HCT116 (cell line): ENCODE measurements around the gene KCNK2. TPM values are rescaled to one million over a fixed set of nuclear protein-coding genes. Genes with fewer than 3 reads are reported as not detected.

Experiments used
- ATAC-seq: fragments of 200-7000 bp; cut with Tn5 transposase; 2 replicates; pipeline ENCODE4 v1.9.1; 2020; ENCODE audit warnings: mild to moderate bottlenecking, moderate library complexity
- BruUV-seq: library from RNA; stranded (reverse); fragments of 400-500 nt; replicated peaks from 2 replicates; lab custom pipeline; 2021; lab: Mats Ljungman, UMichigan
- CTCF ChIA-PET: fragments of 300-600 bp; sonication (Branson Sonifier 250); formaldehyde crosslinking; loops from one replicate; lab custom pipeline; 2021; ENCODE audit warnings: antibody characterized with exemption; lab: Charles Lee
- POLR2A ChIA-PET: fragments of 300-600, 350-600 bp; sonication (Branson Sonifier 250); formaldehyde crosslinking; loops from one replicate; lab custom pipeline; 2021; ENCODE audit warnings: antibody characterized with exemption; lab: Charles Lee
- RAD21 ChIA-PET, 2 experiments: fragments of 300-600 bp; sonication (Branson Sonifier 250); formaldehyde crosslinking; loops; one replicate each; lab custom pipeline; 2023; ENCODE audit warnings: low total read pairs in 2 of 2; ENCODE audit not compliant: uncharacterized antibody in 2 of 2, unreplicated experiment in 2 of 2, low non-redundant PET in 1 of 2; lab: Charles Lee
- DNase-seq: peaks from one replicate; pipeline ENCODE4 v3.0.0-alpha.2; 2010; ENCODE audit warnings: low read depth, low spot score
- H2AFZ ChIP-seq: fragments of 200-600 bp; shearing (Covaris generic), sonication (generic); 2 replicates; pipeline ENCODE4 v1.6.1; 2017; ENCODE audit warnings: low read depth, mixed run types, mixed read lengths, antibody characterized with exemption, low read length; ENCODE audit not compliant: poor library complexity, severe bottlenecking
- H3K27ac ChIP-seq: 2 replicates; pipeline ENCODE4 v1.5.1; 2012; ENCODE audit warnings: low read depth, low read length
- H3K27me3 ChIP-seq: fragments of 200-600 bp; sonication (generic); 2 replicates; pipeline ENCODE4 v1.6.1; 2016; ENCODE audit warnings: mixed run types, low read length, mixed read lengths; ENCODE audit not compliant: insufficient read depth
- H3K36me3 ChIP-seq, 2 experiments: fragments of 200-500 bp in 1 of 2; fragments of 200-600 bp in 1 of 2; sonication (Bioruptor generic) in 1 of 2; sonication (generic) in 1 of 2; 2 replicates each; pipeline versions ENCODE4 v1.5.1 to v1.6.1; 2014 to 2016; ENCODE audit warnings: low read length in 2 of 2, inconsistent platforms in 1 of 2, mixed read lengths in 1 of 2, mixed run types in 1 of 2; ENCODE audit not compliant: insufficient read depth in 2 of 2, control insufficient read depth in 1 of 2
- H3K4me1 ChIP-seq, 2 experiments: fragments of 200-600 bp in 1 of 2; sonication (generic) in 1 of 2; 2 replicates each; pipeline versions ENCODE4 v1.5.1 to v1.6.1; 2012 to 2017; ENCODE audit warnings: low read length in 2 of 2, inconsistent platforms in 1 of 2, mild to moderate bottlenecking in 1 of 2, mixed read lengths in 1 of 2, mixed run types in 1 of 2, moderate library complexity in 1 of 2; ENCODE audit not compliant: insufficient read depth in 2 of 2, control insufficient read depth in 1 of 2
- H3K4me2 ChIP-seq: fragments of 200-600 bp; sonication (generic); 2 replicates; pipeline ENCODE4 v1.6.1; 2017; ENCODE audit warnings: mixed run types, low read length, mixed read lengths
- H3K4me3 ChIP-seq, 2 experiments: fragments of 200-600 bp in 1 of 2; sonication (generic) in 1 of 2; replicated peaks in 1 of 2; 2 replicates each; pipeline ENCODE4 v1.5.1; 2011 to 2016; ENCODE audit warnings: low read length in 2 of 2, control low read depth in 1 of 2, low read depth in 1 of 2, mild to moderate bottlenecking in 1 of 2, mixed read lengths in 1 of 2, mixed run types in 1 of 2
- H3K79me2 ChIP-seq: fragments of 200-600 bp; sonication (generic); 2 replicates; pipeline ENCODE4 v1.6.1; 2017; ENCODE audit warnings: mild to moderate bottlenecking, mixed run types, low read length, moderate library complexity, mixed read lengths; ENCODE audit not compliant: insufficient read depth
- H3K9ac ChIP-seq: fragments of 200-600 bp; sonication (generic); 2 replicates; pipeline ENCODE4 v1.6.1; 2016; ENCODE audit warnings: low read length, mixed read lengths
- H3K9me2 ChIP-seq: fragments of 200-600 bp; sonication (generic), shearing (Covaris generic); 2 replicates; pipeline ENCODE4 v1.6.1; 2017; ENCODE audit warnings: mixed run types, mild to moderate bottlenecking, moderate library complexity; ENCODE audit not compliant: insufficient read depth
- H3K9me3 ChIP-seq, 2 experiments: fragments of 200-500 bp in 1 of 2; fragments of 200-600 bp in 1 of 2; sonication (Bioruptor generic) in 1 of 2; sonication (generic) in 1 of 2; 2 replicates each; pipeline ENCODE4 v1.6.1; 2014 to 2017; ENCODE audit warnings: low read length in 2 of 2, mixed read lengths in 2 of 2, inconsistent platforms in 1 of 2, low read depth in 1 of 2, mild to moderate bottlenecking in 1 of 2, mixed run types in 1 of 2, moderate library complexity in 1 of 2; ENCODE audit not compliant: control insufficient read depth in 1 of 2, insufficient read depth in 1 of 2
- H4K20me1 ChIP-seq: fragments of 200-600 bp; sonication (generic), shearing (Covaris generic); 2 replicates; pipeline ENCODE4 v1.6.1; 2017; ENCODE audit warnings: mixed run types, mild to moderate bottlenecking, moderate library complexity; ENCODE audit not compliant: insufficient read depth
- ATF3 ChIP-seq: IDR thresholded peaks from 2 replicates; pipeline ENCODE4 v1.6.1; 2012
- EGR1 ChIP-seq: IDR thresholded peaks from 2 replicates; pipeline ENCODE4 v1.6.1; 2012; ENCODE audit warnings: low read depth
- ELF1 ChIP-seq: IDR thresholded peaks from 2 replicates; pipeline ENCODE4 v1.6.1; 2012; ENCODE audit warnings: low read depth, borderline replicate concordance
- EZH2 ChIP-seq: fragments of 200-600 bp; sonication (generic); IDR thresholded peaks from 2 replicates; pipeline ENCODE4 v1.6.1; 2017; ENCODE audit warnings: antibody characterized with exemption, mixed run types
- EZH2phosphoT487 ChIP-seq: fragments of 200-600 bp; IDR thresholded peaks from 2 replicates; pipeline ENCODE4 v1.6.1; 2018; ENCODE audit warnings: antibody characterized with exemption, borderline replicate concordance
- JUND ChIP-seq: IDR thresholded peaks from 2 replicates; pipeline ENCODE4 v1.6.1; 2012
- POLR2A ChIP-seq: IDR thresholded peaks from 2 replicates; pipeline ENCODE4 v1.7.0; 2011; ENCODE audit warnings: borderline replicate concordance; ENCODE audit not compliant: insufficient read depth, insufficient read length; ENCODE audit errors: extremely low read depth
- POLR2AphosphoS5 ChIP-seq: IDR thresholded peaks from 2 replicates; pipeline ENCODE4 v1.6.1; 2011; ENCODE audit warnings: mild to moderate bottlenecking, low read depth, low read length, moderate library complexity
- RAD21 ChIP-seq: IDR thresholded peaks from 2 replicates; pipeline ENCODE4 v1.6.1; 2012; ENCODE audit warnings: low read depth, mild to moderate bottlenecking
- REST ChIP-seq: IDR thresholded peaks from 2 replicates; pipeline ENCODE4 v1.6.1; 2012; ENCODE audit warnings: low read depth
- SIN3A ChIP-seq: IDR thresholded peaks from 2 replicates; pipeline ENCODE4 v1.6.1; 2012; ENCODE audit warnings: low read depth
- SP1 ChIP-seq: IDR thresholded peaks from 2 replicates; pipeline ENCODE4 v1.6.1; 2012; ENCODE audit warnings: low read depth
- SRF ChIP-seq: IDR thresholded peaks from 2 replicates; pipeline ENCODE4 v1.6.1; 2012; ENCODE audit warnings: low read depth
- TCF7L2 ChIP-seq: IDR thresholded peaks from 2 replicates; pipeline ENCODE4 v1.7.0; 2011; ENCODE audit warnings: borderline replicate concordance, inconsistent platforms; ENCODE audit not compliant: insufficient read depth, insufficient read length; ENCODE audit errors: extremely low read depth
- YY1 ChIP-seq: IDR thresholded peaks from 2 replicates; pipeline ENCODE4 v1.6.1; 2011; ENCODE audit warnings: low read length, low read depth, moderate library complexity, mild to moderate bottlenecking; ENCODE audit not compliant: insufficient replicate concordance; ENCODE audit errors: extremely low read depth
- ZBTB33 ChIP-seq: IDR thresholded peaks from 2 replicates; pipeline ENCODE4 v1.6.1; 2011; ENCODE audit warnings: mild to moderate bottlenecking, low read length, moderate library complexity; ENCODE audit not compliant: insufficient replicate concordance; ENCODE audit errors: extremely low read depth
- ZFX ChIP-seq: fragments of 450-650 bp; IDR thresholded peaks from 2 replicates; pipeline ENCODE4 v1.6.1; 2017
- ZNF274 ChIP-seq: fragments of 200-500 bp; sonication (Bioruptor generic); IDR thresholded peaks from 2 replicates; pipeline ENCODE4 v1.6.1; 2014; ENCODE audit warnings: mild to moderate bottlenecking, low read depth, low read length, inconsistent platforms
- intact Hi-C: fragments of 100-400 bp; cut with micrococcal nuclease; formaldehyde crosslinking; loops from 2 replicates; pipeline ENCODE4 v1.10.0; 2022
- total RNA-seq: library from RNA; stranded (reverse); gene quantifications from one replicate; pipeline ENCODE4 v1.2.1, GENCODE V29; 2021; ENCODE audit not compliant: unreplicated experiment
- TF ChIP-seq, protein P1 (sequence below), 3 experiments: fragments of 200-600 bp in 1 of 3; sonication (generic) in 1 of 3; IDR thresholded peaks in 2 of 3; conservative IDR thresholded peaks in 1 of 3; 2 replicates each; pipeline ENCODE4 v1.5.1; 2012 to 2017; ENCODE audit warnings: low read depth in 2 of 3, low read length in 2 of 3, antibody characterized with exemption in 1 of 3, borderline replicate concordance in 1 of 3, control low read depth in 1 of 3, mild to moderate bottlenecking in 1 of 3, mixed read lengths in 1 of 3, mixed run types in 1 of 3, moderate library complexity in 1 of 3; ENCODE audit not compliant: insufficient read depth in 1 of 3

KCNK2 gene
- total RNA-seq, 1 experiment from 2014 or later, result 0.27 TPM

DNA sequence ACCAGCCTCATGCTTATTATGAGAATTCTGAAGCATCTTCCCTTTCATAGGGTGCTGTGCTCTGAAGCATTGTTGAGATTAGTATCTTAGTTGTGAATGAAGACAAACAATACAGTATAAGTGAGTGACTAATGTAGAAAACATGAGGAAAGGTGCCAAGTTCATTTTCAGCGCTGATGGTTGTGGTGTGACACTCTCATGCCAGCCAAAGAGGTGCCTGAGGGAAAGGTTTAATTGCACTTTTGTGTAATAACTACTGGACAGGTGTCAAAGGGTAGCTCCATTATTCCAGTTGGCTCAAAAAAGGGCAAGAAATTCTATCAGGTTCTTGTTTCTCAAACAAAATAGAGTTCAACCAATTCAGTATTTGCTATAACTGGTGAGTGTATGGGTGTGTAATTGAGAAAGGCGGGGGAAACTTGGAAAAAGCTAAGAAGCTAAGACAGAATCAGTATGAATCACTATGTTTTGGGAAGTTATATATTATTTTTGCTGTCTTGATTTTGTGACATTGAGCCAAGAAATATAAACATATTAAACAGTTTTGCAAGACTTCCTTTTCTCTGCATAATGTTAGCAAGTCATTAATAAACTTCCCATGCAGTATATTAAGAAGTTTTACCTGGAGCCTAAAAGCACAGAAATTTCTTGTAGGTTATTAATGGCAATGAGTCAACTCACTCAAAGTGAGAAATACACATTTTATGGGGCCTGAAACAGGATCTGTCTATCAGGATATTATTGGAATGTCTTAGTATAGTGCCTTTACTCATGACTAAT, 31.8 kb downstream of the KCNK2 start:
- Histone ChIP-seq H3K9ac (0 out of 2 replicates have a peak overlapping the region, but pooled peaks have one; percentile 9), H3K27ac (peak overlapping the region; percentile 68), H3K4me2 (peak overlapping the region; percentile 66), H3K4me1 (peaks cover 25 to 28% of the 10 kb centered on the region in 2 experiments), H4K20me1 (no peaks in the 10 kb centered on the region), H3K9me2 (0 out of 2 replicates have a peak, but pooled peaks cover 3% of the 10 kb centered on the region), H3K79me2 (no peaks in the 10 kb centered on the region), H3K36me3 (no peaks in the 10 kb centered on the region), H3K4me3 (peak overlapping the region in 1 of 2 experiments; percentile 14; a peak in 2 of 4 replicates), H3K27me3 (no peaks in the 10 kb centered on the region), H3K9me3 (no peaks in the 10 kb centered on the region), H2AFZ (peak overlapping the region; percentile 75)
- ChIA-PET CTCF (no interaction called here), RAD21 (no interaction called here), POLR2A (no interaction called here)
- BruUV-seq, result no TSS peak
- intact Hi-C loops, result no loop called here
- DNase-seq (peak; percentile 82), ATAC-seq (peak; percentile 88)
- no peak for TF ChIP-seq POLR2A
- TF ChIP-seq YY1, result no peak
- TF ChIP-seq ATF3, result 0 out of 2 replicates have a peak, but pooled peaks have one; percentile 17
- TF ChIP-seq SP1, result peak; percentile 90
- TF ChIP-seq ELF1, result no peak
- no peak for TF ChIP-seq ZFX
- peak; percentile 25; the same call in 1 of the 2 replicates for TF ChIP-seq EGR1
- peak; percentile 28; the same call in 1 of the 2 replicates for TF ChIP-seq RAD21
- no peak for TF ChIP-seq POLR2AphosphoS5
- TF ChIP-seq, protein P1, sequence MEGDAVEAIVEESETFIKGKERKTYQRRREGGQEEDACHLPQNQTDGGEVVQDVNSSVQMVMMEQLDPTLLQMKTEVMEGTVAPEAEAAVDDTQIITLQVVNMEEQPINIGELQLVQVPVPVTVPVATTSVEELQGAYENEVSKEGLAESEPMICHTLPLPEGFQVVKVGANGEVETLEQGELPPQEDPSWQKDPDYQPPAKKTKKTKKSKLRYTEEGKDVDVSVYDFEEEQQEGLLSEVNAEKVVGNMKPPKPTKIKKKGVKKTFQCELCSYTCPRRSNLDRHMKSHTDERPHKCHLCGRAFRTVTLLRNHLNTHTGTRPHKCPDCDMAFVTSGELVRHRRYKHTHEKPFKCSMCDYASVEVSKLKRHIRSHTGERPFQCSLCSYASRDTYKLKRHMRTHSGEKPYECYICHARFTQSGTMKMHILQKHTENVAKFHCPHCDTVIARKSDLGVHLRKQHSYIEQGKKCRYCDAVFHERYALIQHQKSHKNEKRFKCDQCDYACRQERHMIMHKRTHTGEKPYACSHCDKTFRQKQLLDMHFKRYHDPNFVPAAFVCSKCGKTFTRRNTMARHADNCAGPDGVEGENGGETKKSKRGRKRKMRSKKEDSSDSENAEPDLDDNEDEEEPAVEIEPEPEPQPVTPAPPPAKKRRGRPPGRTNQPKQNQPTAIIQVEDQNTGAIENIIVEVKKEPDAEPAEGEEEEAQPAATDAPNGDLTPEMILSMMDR (IDR thresholded peaks at IDR 0.05 in 2 of 3, conservative IDR thresholded peaks at IDR 0.05 in 1 of 3; ENCODE audit: borderline replicate concordance in 1 of 3, insufficient read depth in 1 of 3, low read depth in 2 of 3, low read length in 2 of 3), result no peak
- peak; percentile 92 for TF ChIP-seq JUND
- TF ChIP-seq ZNF274, result no peak
- no peak for TF ChIP-seq REST
- TF ChIP-seq ZBTB33, result no peak
- TF ChIP-seq SRF, result peak; percentile 54; the same call in 1 of the 2 replicates
- peak; percentile 70 for TF ChIP-seq SIN3A
- TF ChIP-seq TCF7L2, result no peak
- TF ChIP-seq EZH2, result no peak
- TF ChIP-seq EZH2phosphoT487, result no peak
